ENCODE results near the gene RBMS3. TPM values are rescaled to one million over a fixed set of nuclear protein-coding genes. Genes with fewer than 3 reads are reported as not detected.

Gene RBMS3
- total RNA-seq, 4 donors from 2014 or later, result 51.5 to 76.0 (median 66.6) TPM

GRCh38 chr3:29601861-29602585, 321.2 kb downstream of the RBMS3 start:
- H3K9me3 ChIP-seq, result no peaks in the 10 kb centered on the region
- H3K4me1 ChIP-seq, result peaks cover 0 to 4% (median 0%) of the 10 kb centered on the region in 3 donors
- H3K4me3 ChIP-seq, result no peak overlapping the region
- WGBS, 2 donors (ENCODE audit: low coverage in 1 of 2), result 63 to 82% methylated on average over 4 of the region's 4 CpGs
- no peaks in the 10 kb centered on the region for H3K27me3 ChIP-seq
- ATAC-seq, result no peak
- H3K27ac ChIP-seq, result no peak overlapping the region
- no peaks in the 10 kb centered on the region for H3K36me3 ChIP-seq
- TF ChIP-seq EP300 (IDR thresholded peaks at IDR 0.05), result no peak
- TF ChIP-seq POLR2A (IDR thresholded peaks at IDR 0.05), result no peak
- no peak for TF ChIP-seq CTCF (IDR thresholded peaks at IDR 0.05)
- TF ChIP-seq POLR2AphosphoS5 (IDR thresholded peaks at IDR 0.05), result no peak

GRCh38 chr3:29605845-29606244, 325.0 kb downstream of the RBMS3 start:
- Histone ChIP-seq H3K9me3 (no peaks in the 10 kb centered on the region), H3K4me3 (no peak overlapping the region), H3K4me1 (peaks cover 0 to 2% (median 0%) of the 10 kb centered on the region in 3 donors), H3K27ac (no peak overlapping the region), H3K27me3 (no peaks in the 10 kb centered on the region), H3K36me3 (no peaks in the 10 kb centered on the region)
- no peak for ATAC-seq
- 70 to 96% methylated on average over 2 of the region's 2 CpGs for WGBS, 2 donors (ENCODE audit: low coverage in 1 of 2)
- TF ChIP-seq CTCF (IDR thresholded peaks at IDR 0.05), result no peak
- no peak for TF ChIP-seq POLR2A (IDR thresholded peaks at IDR 0.05)
- no peak for TF ChIP-seq POLR2AphosphoS5 (IDR thresholded peaks at IDR 0.05)
- TF ChIP-seq EP300 (IDR thresholded peaks at IDR 0.05), result no peak

DNA sequence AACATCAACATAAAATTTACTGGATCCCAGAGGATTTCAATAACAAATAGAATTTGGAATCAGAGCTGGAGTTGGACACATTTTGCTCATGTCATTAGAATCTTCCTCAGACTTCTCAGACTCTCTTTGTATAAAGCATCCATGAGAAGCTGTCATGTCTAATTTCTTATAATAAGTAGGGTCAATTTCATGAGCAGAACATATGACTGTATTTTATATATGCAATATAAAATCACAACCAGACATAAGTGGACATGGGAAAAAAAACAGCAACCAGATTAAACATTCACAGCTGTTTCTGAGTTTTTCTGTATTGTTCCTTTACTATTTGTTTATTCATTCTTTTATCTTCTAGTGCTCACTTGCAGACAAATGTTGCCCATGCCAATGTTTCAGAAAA, 325.5 kb downstream of the RBMS3 start:
- no peaks in the 10 kb centered on the region for H3K9me3 ChIP-seq
- H3K36me3 ChIP-seq, result no peaks in the 10 kb centered on the region
- no peak overlapping the region for H3K27ac ChIP-seq
- peaks cover 0 to 2% (median 0%) of the 10 kb centered on the region in 3 donors for H3K4me1 ChIP-seq
- ATAC-seq, result no peak
- H3K27me3 ChIP-seq, result no peaks in the 10 kb centered on the region
- no peak overlapping the region for H3K4me3 ChIP-seq
- TF ChIP-seq EP300 (IDR thresholded peaks at IDR 0.05) (no peak), POLR2A (IDR thresholded peaks at IDR 0.05) (no peak), POLR2AphosphoS5 (IDR thresholded peaks at IDR 0.05) (no peak), CTCF (IDR thresholded peaks at IDR 0.05) (no peak)

- ATAC-seq, result no peak
- H3K27me3 ChIP-seq, result no peaks in the 10 kb centered on the region
- H3K4me1 ChIP-seq, result peaks cover 0 to 2% (median 0%) of the 10 kb centered on the region in 3 donors
- no peak for TF ChIP-seq POLR2AphosphoS5 (IDR thresholded peaks at IDR 0.05)
- no peak for TF ChIP-seq CTCF (IDR thresholded peaks at IDR 0.05)
- no peak for TF ChIP-seq POLR2A (IDR thresholded peaks at IDR 0.05)
- TF ChIP-seq EP300 (IDR thresholded peaks at IDR 0.05), result no peak
- 87 to 90% methylated on average over 3 of the region's 3 CpGs for WGBS, 2 donors (ENCODE audit: low coverage in 1 of 2)
- no peak overlapping the region for H3K4me3 ChIP-seq
- no peaks in the 10 kb centered on the region for H3K9me3 ChIP-seq
- H3K27ac ChIP-seq, result no peak overlapping the region
- H3K36me3 ChIP-seq, result no peaks in the 10 kb centered on the region
Observed at GRCh38 chr3:29608414-29609327, 327.8 kb downstream of the RBMS3 start.
